Measurements from ENCODE around the gene VAMP4.
"Not testable (repeated sequence)": the region's sequence is repeated elsewhere in the genome, so short reads cannot be mapped to it uniquely, and the experiment has no call there.

VAMP4 gene

GRCh38 chr1:171711643-171712042, 30.2 kb downstream of the VAMP4 start:
- TF ChIP-seq, protein P1, sequence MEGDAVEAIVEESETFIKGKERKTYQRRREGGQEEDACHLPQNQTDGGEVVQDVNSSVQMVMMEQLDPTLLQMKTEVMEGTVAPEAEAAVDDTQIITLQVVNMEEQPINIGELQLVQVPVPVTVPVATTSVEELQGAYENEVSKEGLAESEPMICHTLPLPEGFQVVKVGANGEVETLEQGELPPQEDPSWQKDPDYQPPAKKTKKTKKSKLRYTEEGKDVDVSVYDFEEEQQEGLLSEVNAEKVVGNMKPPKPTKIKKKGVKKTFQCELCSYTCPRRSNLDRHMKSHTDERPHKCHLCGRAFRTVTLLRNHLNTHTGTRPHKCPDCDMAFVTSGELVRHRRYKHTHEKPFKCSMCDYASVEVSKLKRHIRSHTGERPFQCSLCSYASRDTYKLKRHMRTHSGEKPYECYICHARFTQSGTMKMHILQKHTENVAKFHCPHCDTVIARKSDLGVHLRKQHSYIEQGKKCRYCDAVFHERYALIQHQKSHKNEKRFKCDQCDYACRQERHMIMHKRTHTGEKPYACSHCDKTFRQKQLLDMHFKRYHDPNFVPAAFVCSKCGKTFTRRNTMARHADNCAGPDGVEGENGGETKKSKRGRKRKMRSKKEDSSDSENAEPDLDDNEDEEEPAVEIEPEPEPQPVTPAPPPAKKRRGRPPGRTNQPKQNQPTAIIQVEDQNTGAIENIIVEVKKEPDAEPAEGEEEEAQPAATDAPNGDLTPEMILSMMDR (IDR thresholded peaks at IDR 0.05; ENCODE audit: insufficient read depth, low read length, poor library complexity, severe bottlenecking) = no peak
- no peak for DNase-seq (ENCODE audit: extremely low read depth, insufficient read length)
- Histone ChIP-seq H3K27me3 (replicated peaks; ENCODE audit: control insufficient read depth, insufficient read depth, low read length) (no peaks in the 10 kb centered on the region), H3K36me3 (ENCODE audit: control insufficient read depth, insufficient read depth, low read length) (no peaks in the 10 kb centered on the region), H3K4me3 (replicated peaks; ENCODE audit: low read depth, low read length) (no peak overlapping the region)

GRCh38 chr1:171707583-171707982, 34.3 kb downstream of the VAMP4 start:
- Histone ChIP-seq H3K36me3 (ENCODE audit: control insufficient read depth, insufficient read depth, low read length) (no peaks in the 10 kb centered on the region), H3K27me3 (replicated peaks; ENCODE audit: control insufficient read depth, insufficient read depth, low read length) (no peaks in the 10 kb centered on the region), H3K4me3 (replicated peaks; ENCODE audit: low read depth, low read length) (no peak overlapping the region)
- TF ChIP-seq, protein P1 (IDR thresholded peaks at IDR 0.05; ENCODE audit: insufficient read depth, low read length, poor library complexity, severe bottlenecking) = no peak
- no peak for DNase-seq (ENCODE audit: extremely low read depth, insufficient read length)

DNA sequence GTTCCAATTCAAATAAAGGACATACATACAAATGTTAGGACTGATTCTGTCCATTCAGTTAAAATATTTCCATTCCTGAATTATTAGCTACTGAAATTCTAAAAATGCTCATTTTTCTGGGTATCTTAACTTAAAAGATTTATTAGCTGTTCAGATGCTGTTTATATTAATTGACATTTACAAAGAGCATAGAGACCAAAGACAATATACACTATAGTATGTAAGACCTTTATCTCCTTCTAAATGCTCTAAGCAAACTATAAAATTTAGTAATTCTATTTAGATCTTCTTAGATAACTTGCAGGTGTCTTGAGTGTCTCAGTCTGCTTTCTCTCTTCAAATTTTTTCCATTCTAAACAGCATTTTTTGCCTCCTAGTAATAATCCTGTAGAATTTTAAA, 39.3 kb downstream of the VAMP4 start:
- Histone ChIP-seq H3K27me3 (replicated peaks; ENCODE audit: control insufficient read depth, insufficient read depth, low read length) (no peaks in the 10 kb centered on the region), H3K4me3 (replicated peaks; ENCODE audit: low read depth, low read length) (no peak overlapping the region), H3K36me3 (ENCODE audit: control insufficient read depth, insufficient read depth, low read length) (no peaks in the 10 kb centered on the region)
- no peak for DNase-seq (ENCODE audit: extremely low read depth, insufficient read length)
- TF ChIP-seq, protein P1 (IDR thresholded peaks at IDR 0.05; ENCODE audit: insufficient read depth, low read length, poor library complexity, severe bottlenecking) = no peak

- DNase-seq (ENCODE audit: extremely low read depth, insufficient read length) = no peak
- TF ChIP-seq, protein P1 (IDR thresholded peaks at IDR 0.05; ENCODE audit: insufficient read depth, low read length, poor library complexity, severe bottlenecking) = no peak
- no peaks in the 10 kb centered on the region for H3K27me3 ChIP-seq (replicated peaks; ENCODE audit: control insufficient read depth, insufficient read depth, low read length)
- no peak overlapping the region for H3K4me3 ChIP-seq (replicated peaks; ENCODE audit: low read depth, low read length)
- no peaks in the 10 kb centered on the region for H3K36me3 ChIP-seq (ENCODE audit: control insufficient read depth, insufficient read depth, low read length)
Measured at GRCh38 chr1:171699531-171699930, 42.3 kb downstream of the VAMP4 start.

GRCh38 chr1:171695772-171696171, 46.1 kb downstream of the VAMP4 start:
- H3K4me3 ChIP-seq (replicated peaks; ENCODE audit: low read depth, low read length); H3K36me3 ChIP-seq (ENCODE audit: control insufficient read depth, insufficient read depth, low read length); H3K27me3 ChIP-seq (replicated peaks; ENCODE audit: control insufficient read depth, insufficient read depth, low read length); DNase-seq (ENCODE audit: extremely low read depth, insufficient read length): not testable (repeated sequence)

DNA sequence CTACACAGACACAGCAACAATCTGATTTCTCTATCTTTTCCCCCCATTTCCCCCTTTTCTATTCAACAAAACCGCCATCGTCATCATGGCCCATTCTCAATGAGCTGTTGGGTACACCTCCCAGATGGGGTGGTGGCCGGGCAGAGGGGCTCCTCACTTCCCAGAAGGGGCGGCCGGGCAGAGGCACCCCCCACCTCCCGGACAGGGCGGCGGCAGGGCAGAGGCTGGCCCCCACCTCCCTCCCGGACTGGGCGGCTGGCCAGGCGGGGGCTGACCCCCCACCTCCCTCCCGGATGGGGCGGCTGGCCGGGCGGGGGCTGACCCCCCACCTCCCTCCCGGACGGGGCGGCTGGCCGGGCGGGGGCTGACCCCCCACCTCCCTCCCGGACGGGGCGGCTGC, 48.3 kb downstream of the VAMP4 start:
- DNase-seq (ENCODE audit: extremely low read depth, insufficient read length); H3K36me3 ChIP-seq (ENCODE audit: control insufficient read depth, insufficient read depth, low read length); H3K4me3 ChIP-seq (replicated peaks; ENCODE audit: low read depth, low read length); H3K27me3 ChIP-seq (replicated peaks; ENCODE audit: control insufficient read depth, insufficient read depth, low read length): not testable (repeated sequence)

GRCh38 chr1:171683870-171684269, 58.0 kb downstream of the VAMP4 start:
- Histone ChIP-seq H3K27me3 (replicated peaks; ENCODE audit: control insufficient read depth, insufficient read depth, low read length) (no peaks in the 10 kb centered on the region), H3K4me3 (replicated peaks; ENCODE audit: low read depth, low read length) (no peak overlapping the region), H3K36me3 (ENCODE audit: control insufficient read depth, insufficient read depth, low read length) (no peaks in the 10 kb centered on the region)
- TF ChIP-seq, protein P1 (IDR thresholded peaks at IDR 0.05; ENCODE audit: insufficient read depth, low read length, poor library complexity, severe bottlenecking) = no peak
- DNase-seq (ENCODE audit: extremely low read depth, insufficient read length) = no peak
